Activated T-cell treated with anti-CD3 and anti-CD28 coated beads, Interleukin-2, amount 50 U/mL, for 48 hours (primary cell): ENCODE measurements around the gene SH2B2.

Experiments
- DNase-seq, 2 experiments: peaks; one replicate each; pipeline ENCODE4 v3.0.0-alpha.2; 2020

The SH2B2 gene

DNA sequence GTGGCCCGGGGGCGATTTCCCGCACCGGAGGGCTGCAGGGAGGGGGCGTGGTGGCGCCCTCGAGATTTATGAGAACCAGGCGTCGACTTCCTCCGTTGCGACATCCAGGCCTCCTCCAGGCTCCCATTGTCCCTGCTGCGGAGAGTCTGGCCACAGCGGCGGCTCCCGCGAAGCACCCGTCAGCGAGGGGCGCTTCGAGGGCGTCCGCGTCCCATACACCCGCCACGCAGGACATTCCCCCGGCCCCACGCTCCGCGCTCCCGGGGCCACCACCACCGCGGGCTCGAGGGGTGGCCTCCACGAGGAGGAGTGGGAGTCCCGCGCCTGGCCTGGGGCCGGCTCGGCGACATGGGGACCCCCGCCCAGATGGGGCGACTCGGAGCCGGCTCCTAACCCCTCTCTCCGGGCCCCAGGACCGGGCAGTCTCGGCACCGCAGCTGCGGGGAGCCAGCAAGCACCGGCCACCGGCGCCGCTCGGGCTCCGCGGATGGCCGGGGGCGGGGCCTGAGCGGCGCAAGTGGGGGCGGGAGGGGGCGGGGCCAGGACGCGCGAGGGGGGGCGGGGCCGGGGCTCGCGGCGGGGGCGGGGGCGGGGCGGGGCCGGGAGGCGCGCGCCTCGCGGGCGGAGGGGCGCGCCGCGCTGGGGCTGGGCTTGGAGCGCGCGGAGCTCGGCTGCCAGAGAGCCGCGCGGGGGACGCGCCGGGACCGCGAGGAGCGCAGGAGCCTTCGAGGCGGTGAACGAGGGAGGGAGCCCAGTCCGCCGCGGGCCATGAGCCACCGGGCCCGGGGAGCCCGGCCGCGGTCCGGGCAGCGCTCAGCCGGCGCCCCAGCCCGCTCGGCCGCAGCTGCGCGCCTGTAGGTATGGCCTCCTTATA is at the start of gene SH2B2:
SH2B2 (plus strand) TSS at position 632 of the 874 bp plus-strand sequence. CDS start 13,683 bp downstream, outside the sequence.
- peak; percentile 67 to 72 for DNase-seq

DNA sequence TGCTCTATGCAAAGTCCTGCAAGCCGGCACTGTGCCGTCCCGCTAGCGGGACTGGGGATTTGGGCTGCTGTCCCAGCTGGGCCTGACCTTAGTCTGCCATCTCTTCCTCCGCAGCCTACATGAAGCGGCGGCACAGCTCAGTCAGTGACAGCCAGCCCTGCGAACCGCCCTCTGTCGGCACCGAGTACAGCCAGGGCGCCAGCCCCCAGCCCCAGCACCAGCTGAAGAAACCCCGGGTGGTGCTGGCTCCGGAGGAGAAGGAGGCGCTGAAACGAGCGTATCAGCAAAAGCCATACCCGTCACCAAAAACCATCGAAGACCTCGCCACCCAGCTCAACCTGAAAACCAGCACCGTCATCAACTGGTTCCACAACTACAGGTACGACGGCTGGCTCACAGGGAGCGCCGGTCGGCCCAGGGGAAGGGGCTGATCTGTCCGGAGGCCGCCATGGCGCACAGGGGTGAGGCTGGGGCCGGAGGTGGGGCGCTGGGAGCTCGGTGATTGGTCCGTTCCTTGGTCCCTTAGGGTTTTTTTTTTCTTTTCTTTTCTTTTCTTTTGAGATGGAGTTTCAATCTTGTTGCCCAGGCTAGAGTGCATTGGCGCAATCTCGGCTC is 47.4 kb upstream of the SH2B2 start:
- DNase-seq = no peak

DNA sequence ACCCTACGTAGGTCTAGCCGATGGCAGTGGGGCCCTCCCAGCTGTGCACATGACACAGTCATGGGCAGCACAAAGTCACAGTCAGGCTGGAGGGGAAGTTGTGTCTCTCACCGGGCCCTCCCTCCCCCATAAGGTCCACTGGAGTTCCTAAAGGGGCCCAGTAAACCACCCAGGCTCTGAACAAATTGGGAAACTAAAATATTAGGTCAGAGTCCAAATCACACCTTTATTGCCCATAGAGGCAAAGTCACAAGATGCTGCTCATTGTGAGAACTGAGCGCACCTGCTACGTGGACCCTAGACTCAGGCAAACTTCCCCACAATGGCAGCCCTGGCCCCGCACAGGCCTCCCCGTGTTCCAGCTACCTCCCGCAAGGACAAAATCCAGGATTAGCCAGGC is 45.2 kb upstream of the SH2B2 start:
- DNase-seq = no peak

DNA sequence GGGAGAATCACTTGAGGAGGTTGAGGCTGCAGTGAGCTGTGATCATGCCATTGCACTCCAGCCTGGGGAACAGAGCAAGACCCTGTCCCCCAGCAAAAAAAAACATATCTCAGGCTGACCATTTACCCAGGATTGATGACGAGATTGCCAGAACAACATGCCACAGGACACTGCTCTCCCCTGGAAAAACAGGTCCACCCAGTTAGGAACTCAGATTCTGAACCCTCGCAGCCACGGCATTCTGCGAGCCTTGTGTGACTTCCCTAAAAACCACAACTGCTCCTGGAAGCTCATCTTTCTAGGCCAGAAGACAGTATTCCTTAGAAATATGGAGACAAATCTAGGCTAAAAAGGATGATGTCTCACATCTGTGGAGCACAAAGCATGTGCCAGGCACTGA is 42.1 kb upstream of the SH2B2 start:
- DNase-seq = no peak

DNA sequence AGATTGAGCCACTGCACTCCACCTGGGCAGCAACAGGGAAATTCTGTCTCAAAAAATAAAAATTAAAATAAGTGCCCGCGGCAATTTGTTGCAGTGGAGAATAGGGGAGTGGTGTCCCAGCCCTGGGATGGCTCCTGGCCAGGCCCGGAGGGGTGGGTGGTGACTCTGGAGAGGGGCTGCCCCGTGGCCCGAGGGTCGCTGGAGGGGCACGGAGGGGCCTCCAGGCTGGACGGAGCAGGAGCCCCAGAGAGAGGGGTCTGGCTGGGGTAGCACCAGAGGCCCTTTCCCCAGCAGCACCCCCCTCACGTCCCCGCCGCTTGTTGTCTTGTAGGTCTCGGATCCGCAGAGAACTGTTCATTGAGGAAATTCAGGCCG is 38.6 kb upstream of the SH2B2 start:
- no peak for DNase-seq

DNA sequence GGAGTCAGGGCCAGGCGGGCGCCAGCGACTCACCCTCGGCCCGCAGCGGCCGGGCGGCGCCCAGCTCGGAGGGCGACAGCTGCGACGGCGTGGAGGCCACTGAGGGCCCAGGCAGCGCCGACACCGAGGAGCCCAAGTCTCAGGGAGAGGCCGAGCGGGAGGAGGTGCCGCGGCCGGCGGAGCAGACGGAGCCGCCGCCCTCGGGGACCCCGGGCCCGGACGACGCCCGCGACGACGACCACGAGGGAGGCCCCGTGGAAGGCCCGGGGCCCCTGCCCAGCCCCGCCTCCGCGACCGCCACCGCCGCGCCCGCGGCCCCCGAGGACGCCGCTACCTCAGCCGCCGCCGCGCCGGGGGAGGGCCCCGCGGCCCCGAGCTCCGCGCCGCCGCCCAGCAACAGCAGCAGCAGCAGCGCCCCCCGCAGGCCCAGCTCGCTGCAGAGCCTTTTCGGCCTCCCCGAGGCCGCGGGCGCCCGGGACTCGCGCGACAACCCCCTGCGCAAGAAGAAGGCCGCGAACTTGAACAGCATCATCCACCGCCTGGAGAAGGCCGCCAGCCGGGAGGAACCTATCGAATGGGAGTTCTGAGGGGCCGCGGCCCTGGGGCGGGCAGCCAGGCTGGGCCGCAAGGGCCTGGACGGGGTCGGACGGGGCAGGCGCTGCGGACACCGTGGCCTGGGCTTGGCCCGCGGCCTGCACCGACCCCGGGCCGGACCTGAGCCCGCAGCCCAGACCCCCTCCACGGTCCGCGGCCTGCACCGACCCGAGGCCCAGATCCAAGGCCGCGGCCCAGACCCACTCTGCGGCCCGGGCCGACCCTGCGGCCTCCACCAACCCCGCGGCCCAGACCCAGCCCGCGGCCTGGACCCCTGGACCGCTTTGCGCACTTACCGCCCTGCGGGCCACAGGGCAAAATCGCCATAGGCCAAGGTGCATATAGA is 37.9 kb upstream of the SH2B2 start:
- DNase-seq = no peak

DNA sequence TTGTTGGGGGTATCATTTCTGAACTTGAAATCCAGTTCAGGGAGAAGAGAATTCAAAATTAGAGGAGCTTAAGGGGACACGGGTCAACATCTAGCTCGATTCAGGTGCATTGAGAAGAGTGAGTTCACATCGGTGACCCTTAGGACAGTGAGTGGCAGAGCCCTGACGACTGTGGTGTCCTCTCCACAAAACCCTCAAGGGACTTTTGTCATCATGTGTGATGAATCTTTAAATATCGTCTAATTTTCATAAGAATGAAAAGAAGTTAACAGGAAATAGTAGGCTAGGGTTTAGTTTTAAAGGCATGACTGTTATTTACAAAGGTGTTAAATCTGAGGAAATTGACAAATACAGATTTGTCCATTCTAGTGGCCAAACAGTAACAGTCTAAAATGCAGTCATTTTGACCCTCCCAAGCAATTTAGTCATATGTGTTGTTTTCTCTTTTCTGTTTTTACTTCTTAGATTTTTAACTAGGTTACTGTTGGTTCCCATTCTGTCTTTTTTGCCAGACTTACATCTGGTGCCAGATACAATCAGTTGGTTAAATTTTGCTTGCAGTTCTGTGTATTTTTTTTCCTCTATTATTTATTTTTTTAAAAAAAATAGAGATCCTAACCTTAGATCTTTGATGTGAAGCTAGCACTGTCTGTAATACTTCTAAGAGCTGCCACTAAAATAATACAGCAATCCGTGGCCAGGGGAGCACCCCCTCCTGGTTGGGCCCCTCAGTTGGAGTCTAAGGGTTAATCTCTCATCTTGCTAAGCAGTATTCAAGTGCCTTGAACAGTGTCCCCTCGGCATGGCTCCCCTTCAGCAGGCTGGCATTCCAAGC is 34.9 kb upstream of the SH2B2 start:
- no peak for DNase-seq

DNA sequence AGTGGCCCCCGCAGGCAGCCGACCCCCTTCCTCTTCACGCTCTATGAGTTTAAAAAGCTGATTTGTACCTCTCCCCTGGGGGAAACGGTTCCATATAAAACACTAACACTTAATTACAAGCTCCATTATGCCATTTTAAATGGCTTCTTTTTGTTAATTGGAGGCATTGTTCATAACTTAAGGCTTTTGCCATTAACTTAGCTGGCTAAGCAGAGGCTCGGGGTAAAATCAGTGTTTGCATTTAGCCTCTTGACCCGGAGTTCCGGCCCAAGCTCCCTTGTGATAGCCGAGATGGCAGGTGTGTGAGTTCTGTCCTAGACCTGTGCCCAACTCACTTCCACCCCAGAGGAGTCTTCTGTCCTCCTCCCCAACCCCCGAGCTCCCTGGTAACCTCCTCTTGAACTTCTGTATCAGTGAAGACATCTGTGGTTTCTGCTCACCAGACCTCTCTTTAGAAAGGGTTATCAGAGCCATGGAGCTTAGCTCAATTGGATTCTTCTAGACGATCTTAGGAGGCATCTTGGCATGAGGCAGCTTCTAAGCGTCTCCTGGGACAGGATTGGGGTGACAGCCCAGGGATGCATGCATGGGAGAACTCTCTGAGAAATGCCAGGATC is 34.2 kb upstream of the SH2B2 start:
- no peak for DNase-seq

DNA sequence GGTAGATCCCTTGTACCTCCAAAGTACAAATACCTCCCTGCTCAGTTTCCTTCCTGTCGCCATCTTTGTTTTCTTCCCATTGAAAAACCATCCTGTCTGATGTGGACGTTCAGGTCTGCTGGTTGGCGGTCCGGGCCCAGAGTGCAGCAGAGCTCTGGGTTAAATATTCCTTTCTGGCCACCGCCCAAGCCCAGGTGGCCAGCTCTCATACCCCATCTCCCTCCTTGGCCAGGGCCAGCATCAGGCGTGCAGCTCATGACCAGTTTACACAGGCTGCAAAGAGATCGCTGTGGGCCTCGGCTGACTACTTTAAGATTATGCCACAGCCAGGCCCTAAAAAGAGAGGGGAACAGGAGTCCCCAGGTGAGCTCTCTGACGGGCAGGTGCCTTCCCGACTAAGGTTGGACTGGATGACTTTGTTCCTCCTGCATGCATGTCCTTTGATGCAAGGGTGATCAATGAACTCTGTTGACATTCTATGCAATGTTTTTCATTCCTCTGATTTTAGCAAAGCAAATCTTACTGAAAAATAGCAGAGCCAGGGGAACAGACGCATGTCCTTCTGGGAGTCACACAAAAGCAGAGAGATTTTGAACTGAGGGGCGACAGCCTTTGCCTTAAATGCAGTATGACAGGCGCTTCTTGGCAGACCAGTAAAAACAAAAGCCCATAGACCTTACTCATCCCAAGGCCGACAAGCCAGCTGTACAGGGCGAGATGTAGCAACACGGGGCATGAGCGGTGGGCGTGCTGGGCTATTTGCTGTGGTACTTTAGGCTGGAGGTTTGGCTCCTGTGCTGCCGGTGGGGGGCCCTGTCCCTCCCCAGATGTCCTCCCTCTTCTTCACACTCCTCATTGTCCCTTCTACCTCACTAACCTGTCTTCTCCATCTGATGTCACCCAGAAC is 33.3 kb upstream of the SH2B2 start:
- no peak for DNase-seq

DNA sequence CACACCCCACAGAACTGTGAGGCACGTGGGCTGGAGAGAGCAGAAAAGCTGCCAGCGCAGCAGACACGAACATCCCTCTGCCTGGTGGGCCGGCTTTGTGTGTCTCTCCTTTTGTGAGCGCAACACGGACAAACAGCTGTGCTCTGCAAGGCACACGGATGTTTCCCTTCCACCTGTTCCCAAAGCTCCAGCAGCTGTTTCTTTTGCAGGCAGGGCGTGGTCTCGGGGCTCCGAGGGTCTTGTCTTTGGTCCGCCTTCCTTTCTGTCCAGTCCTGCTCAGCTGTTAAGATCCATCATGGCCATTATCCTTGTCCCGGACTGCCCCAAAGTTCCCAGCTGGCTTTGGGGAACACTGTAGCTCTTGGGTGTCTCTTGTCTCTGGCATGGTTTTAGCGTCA is 32.7 kb upstream of the SH2B2 start:
- no peak for DNase-seq

DNA sequence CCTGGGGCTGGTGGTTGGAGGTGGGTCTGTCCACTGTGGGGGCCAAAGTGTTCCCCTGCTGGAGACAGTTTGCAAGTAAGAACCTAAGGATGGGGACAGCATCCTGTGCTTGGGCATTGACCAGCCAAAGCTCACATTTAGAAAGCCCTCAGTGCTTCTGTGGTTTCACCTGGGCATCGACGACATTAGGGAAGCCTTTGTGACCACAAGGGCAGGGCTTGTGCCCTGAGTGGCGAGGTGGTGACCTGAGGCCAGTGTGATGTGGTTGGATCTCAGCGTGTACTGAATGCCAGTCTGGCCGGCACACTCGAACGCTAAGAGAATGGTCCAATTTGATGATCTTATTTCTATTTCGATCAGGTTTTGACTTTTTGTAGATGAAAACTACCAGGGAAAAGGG is 32.1 kb upstream of the SH2B2 start:
- DNase-seq = no peak

DNA sequence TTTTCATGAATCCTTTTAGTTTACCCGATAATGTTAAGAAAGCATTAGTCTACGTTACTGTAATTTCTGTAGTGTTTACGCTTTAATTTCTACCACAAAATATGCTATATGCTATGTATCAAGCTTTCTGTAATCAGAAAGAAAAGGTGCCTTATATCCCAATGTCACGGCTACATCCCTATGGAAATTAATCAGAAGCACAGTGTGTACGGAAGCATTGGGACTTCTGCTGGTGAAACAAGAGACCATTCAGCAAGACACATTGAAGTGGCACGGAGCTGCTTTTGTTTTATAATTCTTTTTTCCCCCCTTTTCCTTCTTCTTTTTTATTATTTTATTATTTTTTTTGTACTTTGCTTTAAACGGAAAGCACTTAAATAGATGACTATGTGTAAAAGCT is 31.2 kb upstream of the SH2B2 start:
- no peak for DNase-seq

DNA sequence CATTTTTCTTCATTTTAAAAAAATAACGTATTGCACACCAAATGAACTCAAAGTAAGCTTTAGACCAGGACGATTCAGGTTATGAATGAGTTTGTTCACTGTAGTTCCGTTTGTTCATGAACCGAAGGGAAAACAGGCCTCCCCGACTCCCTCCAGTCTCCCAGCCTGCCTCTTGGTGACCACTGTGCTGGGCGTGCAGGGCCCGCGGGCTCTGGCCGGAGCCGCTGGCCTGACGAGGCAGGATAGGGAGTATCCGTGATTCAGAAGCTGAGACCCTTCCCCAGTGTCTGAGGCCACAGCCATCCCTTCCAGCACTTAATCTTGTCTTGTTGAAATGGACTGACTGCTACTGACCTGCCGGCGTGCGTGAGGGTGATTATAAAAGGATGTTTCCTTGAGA is 30.8 kb upstream of the SH2B2 start:
- no peak for DNase-seq

DNA sequence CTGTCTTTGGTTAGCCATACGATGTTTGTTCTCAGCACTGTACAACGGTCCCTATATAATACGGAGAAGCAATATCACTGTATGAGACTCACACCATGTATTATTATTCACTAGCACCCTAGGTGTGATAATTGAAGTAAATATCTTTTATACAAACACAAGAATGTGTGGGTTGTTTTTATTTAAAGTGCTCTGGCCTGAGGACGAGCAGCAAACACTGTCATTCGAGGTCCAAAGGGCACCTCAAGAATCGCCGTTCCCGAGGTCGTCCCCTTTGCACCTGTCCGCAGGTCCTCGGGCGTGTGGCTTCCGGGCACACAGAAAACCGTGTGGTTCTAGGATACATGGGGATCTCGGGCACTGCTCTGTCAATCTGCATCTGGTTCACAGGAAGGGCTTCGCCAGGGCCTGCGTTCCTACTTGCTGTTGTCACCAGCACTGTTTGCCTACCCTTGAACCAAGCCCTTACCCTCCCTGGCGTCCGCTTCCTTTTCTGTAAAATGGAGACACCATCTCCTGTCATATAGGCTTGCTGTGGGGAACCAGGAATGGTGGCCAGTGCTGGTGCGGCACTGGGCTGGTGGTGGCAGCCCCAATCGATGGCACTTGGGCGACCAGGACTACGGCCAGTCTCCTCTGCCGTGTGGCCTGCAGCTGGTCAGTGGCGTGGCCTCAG is 28.5 kb upstream of the SH2B2 start:
- DNase-seq = no peak

DNA sequence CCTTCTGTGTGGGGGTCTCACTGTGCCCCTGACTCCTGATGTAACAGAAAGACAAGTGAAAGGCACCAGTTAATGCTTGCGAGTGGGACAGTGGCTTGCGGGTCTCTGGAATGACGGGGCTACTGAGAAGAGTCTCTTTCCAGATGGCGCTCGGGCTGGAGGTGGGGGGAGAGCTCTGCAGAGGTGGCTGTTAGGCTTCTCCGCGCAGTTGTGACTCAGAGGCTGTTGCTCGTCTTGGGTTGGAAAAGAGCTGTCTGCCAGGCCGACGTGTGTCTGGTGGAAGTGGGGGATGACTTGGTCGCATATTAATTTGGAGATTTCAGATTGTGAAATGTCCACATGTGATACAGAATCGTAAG is 27.9 kb upstream of the SH2B2 start:
- no peak for DNase-seq

DNA sequence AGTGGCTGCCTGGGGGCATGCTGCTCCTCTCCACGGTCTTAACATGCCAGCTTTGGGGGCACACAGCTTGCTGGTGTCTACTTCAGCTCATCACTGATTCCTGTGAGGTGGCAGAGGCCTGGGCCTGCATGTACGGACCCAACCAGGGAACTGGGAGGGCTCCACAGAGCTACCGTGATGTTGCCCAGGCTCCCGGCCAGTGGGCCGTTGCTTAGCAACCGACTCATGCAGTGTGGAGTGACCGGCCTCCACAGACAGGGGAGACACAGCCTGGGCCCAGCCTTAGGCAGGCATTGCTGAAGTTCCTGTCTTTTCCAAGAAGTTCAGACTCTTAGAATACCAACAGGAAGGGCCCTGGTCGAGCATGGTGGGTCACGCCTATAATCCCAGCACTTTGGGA is 25.8 kb upstream of the SH2B2 start:
- no peak for DNase-seq

DNA sequence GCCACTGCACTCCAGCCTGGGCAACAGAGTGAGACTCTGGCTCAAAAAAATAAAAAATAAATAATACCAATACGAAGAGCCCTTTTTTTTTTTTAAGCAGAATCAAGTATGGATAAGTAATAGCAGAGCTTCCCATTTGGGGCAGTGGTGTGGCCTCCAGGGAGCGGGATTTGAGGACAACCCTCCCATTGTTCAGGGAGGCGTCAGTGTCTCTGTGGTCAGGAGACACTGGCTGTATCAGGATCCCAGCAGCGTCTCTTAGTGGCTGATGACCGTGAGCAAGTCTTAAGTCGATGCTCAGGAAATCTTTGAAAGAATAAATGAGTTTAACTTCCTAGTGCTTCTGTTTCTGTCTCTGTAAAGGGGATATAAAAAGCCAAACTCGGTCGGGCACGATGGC is 25.2 kb upstream of the SH2B2 start:
- DNase-seq = no peak

DNA sequence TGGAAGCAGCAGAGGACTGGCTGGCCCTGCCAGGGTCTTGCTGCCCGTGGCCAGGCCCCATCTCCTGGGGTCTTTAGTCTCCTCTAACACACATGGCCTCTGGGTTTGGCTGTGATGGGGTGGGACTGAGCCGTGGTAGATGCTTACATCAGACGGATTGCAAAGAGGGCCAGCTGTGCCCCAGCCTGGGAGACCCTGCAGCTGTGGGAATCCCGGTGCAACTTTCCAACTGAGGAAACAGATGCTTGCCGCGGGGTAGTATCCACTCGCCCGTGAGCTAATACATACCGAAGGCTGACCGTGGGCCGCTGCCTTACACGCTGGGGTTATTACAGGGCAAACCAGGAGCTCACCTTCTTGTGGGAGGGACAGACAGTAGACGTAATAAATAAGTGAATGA is 24.1 kb upstream of the SH2B2 start:
- DNase-seq = no peak

DNA sequence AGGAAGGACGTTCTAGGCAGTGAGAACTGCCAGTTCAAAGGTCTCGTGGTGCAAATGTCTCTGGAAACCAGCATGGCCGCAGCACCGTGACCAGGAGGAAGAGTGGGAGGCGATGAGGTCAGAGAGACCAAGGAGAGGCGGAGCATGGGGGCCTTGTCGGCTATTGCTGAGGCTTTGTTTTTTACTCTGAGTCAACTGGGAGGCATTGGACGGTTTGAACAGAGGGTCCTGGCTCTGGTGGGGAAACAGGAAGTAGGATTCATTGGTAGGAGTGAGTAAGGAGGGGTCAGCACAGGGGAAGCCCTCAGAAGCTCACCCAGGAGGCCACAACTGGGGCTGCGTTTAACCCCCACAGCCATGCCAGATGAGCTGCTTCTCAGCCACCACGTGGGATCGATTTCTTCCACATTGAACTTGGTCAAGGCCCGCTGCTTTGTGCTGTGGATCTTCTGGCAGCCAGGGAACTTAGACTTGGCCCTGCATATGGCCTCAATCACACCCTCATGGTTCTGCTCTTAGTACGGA is 22.2 kb upstream of the SH2B2 start:
- no peak for DNase-seq

DNA sequence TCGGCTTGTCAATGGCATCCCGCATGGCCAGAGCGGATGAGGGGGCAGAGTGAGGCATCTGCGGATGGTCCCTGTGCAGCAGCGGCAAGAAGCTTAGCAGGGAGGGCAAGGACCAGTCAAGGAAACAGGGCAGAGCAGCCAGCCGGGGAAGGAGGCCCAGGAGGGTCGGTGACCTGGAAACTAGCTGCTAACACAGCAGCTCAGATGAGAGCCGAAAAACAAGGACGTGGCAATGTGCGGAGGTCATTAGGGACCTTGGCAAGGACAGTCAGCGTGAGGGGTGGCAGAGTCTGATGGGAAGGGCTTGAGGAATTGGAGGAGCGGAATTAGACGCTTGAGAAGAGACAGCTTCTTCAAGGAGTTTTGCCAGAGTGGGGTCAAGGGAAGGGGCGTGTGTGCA is 20.1 kb upstream of the SH2B2 start:
- no peak for DNase-seq
